C4-2B (cell line): ENCODE results near the gene GPC5.

ENCODE experiments used
- CTCF ChIP-seq: fragments of 450-650 bp; conservative IDR thresholded peaks from 2 replicates; pipeline ENCODE4 v1.5.1; 2017; ENCODE audit warnings: mild to moderate bottlenecking
- ZFX ChIP-seq: fragments of 450-650 bp; IDR thresholded peaks from 2 replicates; pipeline ENCODE4 v1.6.1; 2017

DNA sequence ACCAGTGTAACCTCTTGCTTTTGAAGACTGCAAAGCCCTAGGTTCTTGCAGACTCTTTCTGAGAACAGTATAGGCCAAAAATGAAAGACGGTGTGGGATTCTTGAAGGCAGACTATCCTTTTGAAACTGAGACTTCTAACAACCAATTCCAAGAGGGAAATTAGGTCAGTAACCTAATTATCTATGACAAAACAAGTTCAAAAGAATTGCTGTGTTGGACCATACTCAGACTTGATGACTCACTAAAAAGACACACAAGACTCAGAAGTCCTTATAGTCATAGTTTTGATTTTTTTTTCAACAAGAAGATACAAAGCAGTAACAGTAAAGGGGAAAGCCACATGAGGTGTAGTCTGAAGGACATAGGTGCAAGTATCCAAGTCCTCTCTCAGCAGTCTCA, 1204.1 kb downstream of the GPC5 start:
- TF ChIP-seq CTCF (no peak), ZFX (no peak)
